Measurements from ENCODE around the gene CACNA1G. TPM values are rescaled to one million over a fixed set of nuclear protein-coding genes. Genes with fewer than 3 reads are reported as not detected.

Gene CACNA1G
- total RNA-seq, 4 donors from 2014 or later: under 0.01 to 28.9 (median 6.0) TPM

GRCh38 chr17:50551884-50552283 is 8.6 kb upstream of the CACNA1G start:
- Histone ChIP-seq H3K4me3 (no peak overlapping the region), H3K36me3 (no peaks in the 10 kb centered on the region)
- intact Hi-C loops (cut with DNase I; ENCODE audit: low total_unique reads): no loop called here

GRCh38 chr17:50554201-50554600 is 6.3 kb upstream of the CACNA1G start:
- peaks cover 0 to 8% of the 10 kb centered on the region in 2 donors for H3K4me1 ChIP-seq
- H3K9me3 ChIP-seq: no peaks in the 10 kb centered on the region
- no peaks in the 10 kb centered on the region for H3K27me3 ChIP-seq
- intact Hi-C loops (cut with DNase I; ENCODE audit: low total_unique reads): no loop called here
- H3K4me3 ChIP-seq: no peak overlapping the region
- DNase-seq: no peak
- no peak overlapping the region for H3K27ac ChIP-seq
- no peak for TF ChIP-seq POLR2A (IDR thresholded peaks at IDR 0.05)
- TF ChIP-seq, protein P1, sequence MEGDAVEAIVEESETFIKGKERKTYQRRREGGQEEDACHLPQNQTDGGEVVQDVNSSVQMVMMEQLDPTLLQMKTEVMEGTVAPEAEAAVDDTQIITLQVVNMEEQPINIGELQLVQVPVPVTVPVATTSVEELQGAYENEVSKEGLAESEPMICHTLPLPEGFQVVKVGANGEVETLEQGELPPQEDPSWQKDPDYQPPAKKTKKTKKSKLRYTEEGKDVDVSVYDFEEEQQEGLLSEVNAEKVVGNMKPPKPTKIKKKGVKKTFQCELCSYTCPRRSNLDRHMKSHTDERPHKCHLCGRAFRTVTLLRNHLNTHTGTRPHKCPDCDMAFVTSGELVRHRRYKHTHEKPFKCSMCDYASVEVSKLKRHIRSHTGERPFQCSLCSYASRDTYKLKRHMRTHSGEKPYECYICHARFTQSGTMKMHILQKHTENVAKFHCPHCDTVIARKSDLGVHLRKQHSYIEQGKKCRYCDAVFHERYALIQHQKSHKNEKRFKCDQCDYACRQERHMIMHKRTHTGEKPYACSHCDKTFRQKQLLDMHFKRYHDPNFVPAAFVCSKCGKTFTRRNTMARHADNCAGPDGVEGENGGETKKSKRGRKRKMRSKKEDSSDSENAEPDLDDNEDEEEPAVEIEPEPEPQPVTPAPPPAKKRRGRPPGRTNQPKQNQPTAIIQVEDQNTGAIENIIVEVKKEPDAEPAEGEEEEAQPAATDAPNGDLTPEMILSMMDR (IDR thresholded peaks at IDR 0.05): no peak
- H3K36me3 ChIP-seq: no peaks in the 10 kb centered on the region

More at GRCh38 chr17:50551884-50552283, 8.6 kb upstream of the CACNA1G start:
- DNase-seq: no peak
- no peaks in the 10 kb centered on the region for H3K27me3 ChIP-seq
- H3K4me1 ChIP-seq: no peaks in the 10 kb centered on the region
- TF ChIP-seq POLR2A (IDR thresholded peaks at IDR 0.05): no peak
- TF ChIP-seq, protein P1 (IDR thresholded peaks at IDR 0.05): no peak
- no peak overlapping the region for H3K27ac ChIP-seq
- no peaks in the 10 kb centered on the region for H3K9me3 ChIP-seq

DNA sequence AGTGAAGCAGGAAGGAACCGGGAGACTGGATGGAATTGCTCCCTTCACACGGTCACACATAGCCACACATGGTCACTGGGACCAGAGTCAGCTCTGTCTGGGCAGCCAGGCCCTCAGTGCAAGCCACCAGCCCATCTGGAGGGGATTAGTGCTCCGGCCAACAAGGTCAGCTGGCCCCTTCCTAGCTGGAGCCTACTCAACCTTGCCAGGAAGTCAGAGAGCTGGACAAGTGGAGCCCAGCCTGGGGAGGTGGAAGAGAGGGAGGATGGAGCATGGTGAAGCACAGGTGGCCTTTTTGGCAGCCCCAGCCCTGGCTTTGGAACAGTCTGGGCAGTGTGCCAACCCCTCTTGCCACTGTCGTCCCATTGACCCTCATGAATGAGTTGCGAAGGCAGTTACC is 3.7 kb upstream of the CACNA1G start:
- H3K4me1 ChIP-seq: peaks cover 0 to 25% of the 10 kb centered on the region in 2 donors
- intact Hi-C loops (cut with DNase I; ENCODE audit: low total_unique reads): no loop called here

GRCh38 chr17:50557630-50558029 is 2.9 kb upstream of the CACNA1G start:
- TF ChIP-seq, protein P1 (IDR thresholded peaks at IDR 0.05): no peak
- TF ChIP-seq POLR2A (IDR thresholded peaks at IDR 0.05): no peak
- H3K36me3 ChIP-seq: no peaks in the 10 kb centered on the region
- intact Hi-C loops (cut with DNase I; ENCODE audit: low total_unique reads): no loop called here
- no peak overlapping the region for H3K27ac ChIP-seq
- no peak for DNase-seq
- peaks cover 0 to 10% of the 10 kb centered on the region in 2 donors for H3K27me3 ChIP-seq
- H3K9me3 ChIP-seq: no peaks in the 10 kb centered on the region
- no peak overlapping the region for H3K4me3 ChIP-seq
- H3K4me1 ChIP-seq: peaks cover 0 to 33% of the 10 kb centered on the region in 2 donors

More for the DNA sequence above, 3.7 kb upstream of the CACNA1G start:
- H3K36me3 ChIP-seq: no peaks in the 10 kb centered on the region
- H3K27ac ChIP-seq: no peak overlapping the region
- H3K9me3 ChIP-seq: no peaks in the 10 kb centered on the region
- no peak overlapping the region for H3K4me3 ChIP-seq
- DNase-seq: no peak
- peaks cover 0 to 8% of the 10 kb centered on the region in 2 donors for H3K27me3 ChIP-seq
- no peak for TF ChIP-seq POLR2A (IDR thresholded peaks at IDR 0.05)
- TF ChIP-seq, protein P1 (IDR thresholded peaks at IDR 0.05): no peak

DNA sequence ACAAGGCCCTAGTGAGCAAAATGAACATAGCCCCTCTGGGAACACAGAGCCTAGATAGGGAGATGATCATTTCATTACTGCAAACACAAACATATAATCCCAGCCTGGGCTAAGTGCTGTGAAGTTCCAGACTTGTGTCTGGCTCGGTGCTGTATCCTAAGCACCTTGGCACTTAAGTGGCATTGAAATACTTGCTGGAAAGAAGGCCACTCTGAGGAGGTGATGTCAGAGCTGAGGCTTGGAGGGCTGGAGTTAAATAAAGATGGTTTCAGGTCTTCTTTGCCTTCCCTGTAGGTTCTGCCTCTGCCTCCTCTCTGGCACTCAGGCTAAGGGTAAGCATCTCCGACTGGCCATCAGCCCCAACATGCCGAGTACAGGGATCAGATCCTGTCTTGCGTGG is 2.4 kb upstream of the CACNA1G start:
- H3K4me1 ChIP-seq: peaks cover 0 to 34% of the 10 kb centered on the region in 2 donors
- H3K27ac ChIP-seq: no peak overlapping the region
- H3K36me3 ChIP-seq: no peaks in the 10 kb centered on the region
- no peak overlapping the region for H3K4me3 ChIP-seq
- intact Hi-C loops (cut with DNase I; ENCODE audit: low total_unique reads): no loop called here
- TF ChIP-seq, protein P1 (IDR thresholded peaks at IDR 0.05): no peak
- no peak for TF ChIP-seq POLR2A (IDR thresholded peaks at IDR 0.05)
- no peaks in the 10 kb centered on the region for H3K9me3 ChIP-seq
- peaks cover 0 to 12% of the 10 kb centered on the region in 2 donors for H3K27me3 ChIP-seq
- no peak for DNase-seq
